H9 (cell line): ENCODE data around the gene SEBOX. TPM values are rescaled to one million over a fixed set of nuclear protein-coding genes. Genes with fewer than 3 reads are reported as not detected.
A peak's percentile ranks its signal among the peaks of the same experiment; 100 is the strongest.

Source experiments
- DNase-seq: peaks from one replicate; pipeline ENCODE4 v3.0.0-alpha.2; 2017
- H2AFZ ChIP-seq: one replicate; pipeline ENCODE4 v1.6.1; 2013; ENCODE audit warnings: mild to moderate bottlenecking, low read length, control low read depth, moderate library complexity
- H2AK5ac ChIP-seq: 2 replicates; pipeline ENCODE4 v1.6.1; 2013; ENCODE audit warnings: low read length, control low read depth, mixed read lengths; ENCODE audit not compliant: insufficient read length
- H2BK120ac ChIP-seq: one replicate; pipeline ENCODE4 v1.6.1; 2013; ENCODE audit warnings: low read depth, mild to moderate bottlenecking, low read length, control low read depth, inconsistent platforms; ENCODE audit not compliant: poor library complexity, severe bottlenecking
- H2BK12ac ChIP-seq: 2 replicates; pipeline ENCODE4 v1.6.1; 2013; ENCODE audit warnings: low read length, control low read depth, mixed read lengths, low read depth; ENCODE audit not compliant: insufficient read length
- H2BK15ac ChIP-seq: 2 replicates; pipeline ENCODE4 v1.6.1; 2013; ENCODE audit warnings: low read depth, low read length, control low read depth
- H2BK20ac ChIP-seq: one replicate; pipeline ENCODE4 v1.6.1; 2013; ENCODE audit warnings: low read depth, mild to moderate bottlenecking, low read length, control low read depth, inconsistent platforms; ENCODE audit not compliant: poor library complexity, severe bottlenecking
- H2BK5ac ChIP-seq: 2 replicates; pipeline ENCODE4 v1.6.1; 2013; ENCODE audit warnings: low read length, control low read depth, mixed read lengths; ENCODE audit not compliant: insufficient read length
- H3K14ac ChIP-seq: 2 replicates; pipeline ENCODE4 v1.6.1; 2013; ENCODE audit warnings: low read length, control low read depth; ENCODE audit not compliant: insufficient read depth
- H3K18ac ChIP-seq: 2 replicates; pipeline ENCODE4 v1.6.1; 2013; ENCODE audit warnings: low read depth, mild to moderate bottlenecking, mixed read lengths, low read length, control low read depth; ENCODE audit not compliant: insufficient read length
- H3K23ac ChIP-seq: 2 replicates; pipeline ENCODE4 v1.6.1; 2013; ENCODE audit warnings: low read length, control low read depth, mixed read lengths, low read depth; ENCODE audit not compliant: insufficient read length
- H3K23me2 ChIP-seq: 2 replicates; pipeline ENCODE4 v1.6.1; 2013; ENCODE audit warnings: low read depth, mild to moderate bottlenecking, mixed read lengths, low read length, control low read depth; ENCODE audit not compliant: insufficient read length, poor library complexity, severe bottlenecking
- H3K27ac ChIP-seq: 2 replicates; pipeline ENCODE4 v1.5.1; 2013; ENCODE audit warnings: low read length, control low read depth, mixed read lengths, low read depth; ENCODE audit not compliant: insufficient read length
- H3K27me3 ChIP-seq: 2 replicates; pipeline ENCODE4 v1.6.1; 2013; ENCODE audit warnings: low read length, control low read depth, inconsistent platforms; ENCODE audit not compliant: insufficient read depth
- H3K4ac ChIP-seq: 2 replicates; pipeline ENCODE4 v1.6.1; 2013; ENCODE audit warnings: low read depth, mild to moderate bottlenecking, control low read depth, inconsistent platforms, low read length, moderate library complexity
- H3K4me1 ChIP-seq: 2 replicates; pipeline ENCODE4 v1.6.1; 2013; ENCODE audit warnings: low read length, control low read depth, inconsistent platforms; ENCODE audit not compliant: insufficient read depth
- H3K4me2 ChIP-seq: 2 replicates; pipeline ENCODE4 v1.6.1; 2013; ENCODE audit warnings: low read length, control low read depth, mixed read lengths; ENCODE audit not compliant: insufficient read length, insufficient read depth
- H3K56ac ChIP-seq: 2 replicates; pipeline ENCODE4 v1.6.1; 2013; ENCODE audit warnings: low read depth, mild to moderate bottlenecking, mixed read lengths, low read length, control low read depth; ENCODE audit not compliant: insufficient read length
- H3K79me1 ChIP-seq: 2 replicates; pipeline ENCODE4 v1.6.1; 2013; ENCODE audit warnings: low read depth, mild to moderate bottlenecking, moderate library complexity, low read length, control low read depth, inconsistent platforms; ENCODE audit not compliant: insufficient read depth, poor library complexity, severe bottlenecking
- H3K79me2 ChIP-seq: 2 replicates; pipeline ENCODE4 v1.6.1; 2013; ENCODE audit warnings: low read length, control low read depth, inconsistent platforms; ENCODE audit not compliant: insufficient read depth
- H3K9ac ChIP-seq: 2 replicates; pipeline ENCODE4 v1.6.1; 2013; ENCODE audit warnings: low read length, control low read depth, mixed read lengths; ENCODE audit not compliant: insufficient read length; ENCODE audit errors: extremely low read depth
- H3K9me3 ChIP-seq: one replicate; pipeline ENCODE4 v1.6.1; 2013; ENCODE audit warnings: low read depth, low read length, inconsistent platforms; ENCODE audit not compliant: control insufficient read depth
- H3T11ph ChIP-seq: one replicate; pipeline ENCODE4 v1.6.1; 2013; ENCODE audit warnings: mild to moderate bottlenecking, low read length, control low read depth, inconsistent platforms
- H4K20me1 ChIP-seq: one replicate; pipeline ENCODE4 v1.6.1; 2013; ENCODE audit not compliant: control insufficient read depth, insufficient read length, insufficient read depth
- H4K5ac ChIP-seq: 2 replicates; pipeline ENCODE4 v1.6.1; 2013; ENCODE audit warnings: low read depth, mild to moderate bottlenecking, mixed read lengths, low read length, control low read depth; ENCODE audit not compliant: insufficient read length
- H4K8ac ChIP-seq: replicated peaks from 2 replicates; pipeline ENCODE4 v1.6.1; 2013; ENCODE audit warnings: low read length, control low read depth, mixed read lengths, low read depth; ENCODE audit not compliant: insufficient read length
- H4K91ac ChIP-seq: 2 replicates; pipeline ENCODE4 v1.6.1; 2013; ENCODE audit warnings: low read depth, mild to moderate bottlenecking, moderate library complexity, mixed read lengths, low read length, control low read depth; ENCODE audit not compliant: insufficient read length
- H3K27ac Mint-ChIP-seq, 3 experiments: 2 replicates in 2 of 3; 3 replicates in 1 of 3; pipeline ENCODE4 v1.8.0; 2020 to 2021; ENCODE audit warnings: mixed read lengths in 3 of 3, mild to moderate bottlenecking in 1 of 3, moderate library complexity in 1 of 3
- H3K27me3 Mint-ChIP-seq: 2 replicates; pipeline ENCODE4 v1.8.0; 2021; ENCODE audit warnings: low read depth, mild to moderate bottlenecking, moderate library complexity, mixed read lengths
- H3K36me3 Mint-ChIP-seq, 3 experiments: 2 replicates in 2 of 3; 3 replicates in 1 of 3; pipeline ENCODE4 v1.8.0; 2020 to 2021; ENCODE audit warnings: low read depth in 3 of 3, mixed read lengths in 3 of 3; ENCODE audit not compliant: insufficient read depth in 1 of 3
- H3K4me1 Mint-ChIP-seq, 2 experiments: 2 replicates each; pipeline ENCODE4 v1.8.0; 2020; ENCODE audit warnings: mixed read lengths in 2 of 2
- H3K4me3 Mint-ChIP-seq, 2 experiments: 2 replicates in 1 of 2; 3 replicates in 1 of 2; pipeline ENCODE4 v1.8.0; 2020 to 2021; ENCODE audit warnings: mild to moderate bottlenecking in 2 of 2, mixed read lengths in 2 of 2, moderate library complexity in 1 of 2
- H3K9me3 Mint-ChIP-seq, 2 experiments: 2 replicates in 1 of 2; 3 replicates in 1 of 2; pipeline ENCODE4 v1.8.0; 2020; ENCODE audit warnings: mild to moderate bottlenecking in 2 of 2, mixed read lengths in 2 of 2, moderate library complexity in 1 of 2
- WGBS: extraction: QIAGEN DNeasy Blood & Tissue Kit; methylation state at CpG from one replicate; pipeline ENCODE4 v1.1.7; 2013; ENCODE audit warnings: missing lambda C conversion rate, low lambda C conversion rate, mixed read lengths; ENCODE audit not compliant: insufficient read length; ENCODE audit errors: extremely low coverage; 5-methylcytosine and 5-hydroxymethylcytosine counted together
- total RNA-seq: library from RNA; stranded (reverse); gene quantifications from 2 replicates; pipeline ENCODE4 v1.2.1, GENCODE V29; 2021
- TF ChIP-seq, protein P1 (sequence below): fragments of 200-600 bp; sonication (generic); conservative IDR thresholded peaks from 3 replicates; pipeline ENCODE4 v1.8.0; 2021; ENCODE audit warnings: antibody characterized with exemption, mild to moderate bottlenecking

Gene SEBOX
- total RNA-seq, 1 experiment from 2014 or later: not detected

DNA sequence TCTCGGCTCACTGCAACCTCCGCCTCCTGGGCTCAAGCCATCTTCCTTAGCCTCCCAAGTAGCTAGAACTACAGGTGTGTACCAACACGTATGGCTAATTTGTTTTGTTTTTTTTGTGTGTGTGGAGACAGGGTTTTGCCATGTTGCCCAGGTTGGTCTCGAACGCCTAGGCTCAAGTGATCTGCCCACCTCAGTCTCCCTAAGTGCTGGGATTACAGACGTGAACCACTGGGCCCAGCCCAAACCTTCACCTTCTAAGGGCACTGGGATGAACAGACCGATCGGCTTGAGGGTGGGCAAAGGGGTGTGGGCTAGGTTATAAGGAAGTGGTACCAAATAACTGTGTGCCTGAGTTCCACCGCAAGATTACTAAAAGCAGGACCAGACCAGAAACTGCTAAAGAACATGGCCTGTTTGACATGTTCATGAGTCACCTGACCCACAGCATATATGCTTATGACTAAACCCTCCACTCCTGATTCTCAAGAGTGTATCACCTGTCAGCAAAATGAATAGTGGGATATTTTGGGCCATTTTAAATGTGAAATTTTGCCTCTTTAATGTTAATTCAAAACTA is 37.9 kb downstream of the SEBOX start:
- Histone ChIP-seq H3K23me2 (no peaks in the 10 kb centered on the region), H2AFZ (no peak overlapping the region), H3K4ac (no peak overlapping the region), H4K5ac (no peak overlapping the region), H3K23ac (no peak overlapping the region), H3K9me3 (no peaks in the 10 kb centered on the region), H2BK5ac (no peak overlapping the region), H2BK15ac (no peak overlapping the region), H3K18ac (no peak overlapping the region), H3K56ac (no peak overlapping the region), H2BK120ac (no peak overlapping the region), H3K27ac (no peak overlapping the region), H3K27me3 (no peaks in the 10 kb centered on the region), H3K4me2 (no peak overlapping the region), H3T11ph (no peak overlapping the region), H4K20me1 (peaks cover 3% of the 10 kb centered on the region), H3K9ac (no peak overlapping the region), H2BK20ac (no peak overlapping the region), H3K79me2 (peaks cover 28% of the 10 kb centered on the region; the same call in 1 of the 2 replicates), H4K91ac (no peak overlapping the region), H2BK12ac (no peak overlapping the region), H3K79me1 (peaks cover 9% of the 10 kb centered on the region), H3K14ac (no peak overlapping the region), H3K4me1 (no peaks in the 10 kb centered on the region), H4K8ac (no peak overlapping the region), H2AK5ac (no peak overlapping the region)
- Mint-ChIP-seq H3K36me3 (peaks cover 22 to 49% (median 44%) of the 10 kb centered on the region in 3 experiments; a peak in 6 of 7 replicates), H3K27me3 (no peaks in the 10 kb centered on the region), H3K4me1 (peaks cover 9 to 11% of the 10 kb centered on the region in 2 experiments), H3K4me3 (no peak overlapping the region), H3K27ac (no peak overlapping the region), H3K9me3 (no peaks in the 10 kb centered on the region)
- peak; percentile 18 for DNase-seq
- no CpG with 5 or more reads among the region's 9 CpGs for WGBS
- TF ChIP-seq, protein P1, sequence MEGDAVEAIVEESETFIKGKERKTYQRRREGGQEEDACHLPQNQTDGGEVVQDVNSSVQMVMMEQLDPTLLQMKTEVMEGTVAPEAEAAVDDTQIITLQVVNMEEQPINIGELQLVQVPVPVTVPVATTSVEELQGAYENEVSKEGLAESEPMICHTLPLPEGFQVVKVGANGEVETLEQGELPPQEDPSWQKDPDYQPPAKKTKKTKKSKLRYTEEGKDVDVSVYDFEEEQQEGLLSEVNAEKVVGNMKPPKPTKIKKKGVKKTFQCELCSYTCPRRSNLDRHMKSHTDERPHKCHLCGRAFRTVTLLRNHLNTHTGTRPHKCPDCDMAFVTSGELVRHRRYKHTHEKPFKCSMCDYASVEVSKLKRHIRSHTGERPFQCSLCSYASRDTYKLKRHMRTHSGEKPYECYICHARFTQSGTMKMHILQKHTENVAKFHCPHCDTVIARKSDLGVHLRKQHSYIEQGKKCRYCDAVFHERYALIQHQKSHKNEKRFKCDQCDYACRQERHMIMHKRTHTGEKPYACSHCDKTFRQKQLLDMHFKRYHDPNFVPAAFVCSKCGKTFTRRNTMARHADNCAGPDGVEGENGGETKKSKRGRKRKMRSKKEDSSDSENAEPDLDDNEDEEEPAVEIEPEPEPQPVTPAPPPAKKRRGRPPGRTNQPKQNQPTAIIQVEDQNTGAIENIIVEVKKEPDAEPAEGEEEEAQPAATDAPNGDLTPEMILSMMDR: no peak
